Colonic mucosa (tissue), 4 donors: Measurements from ENCODE around the gene PPIL6. TPM values are rescaled to one million over a fixed set of nuclear protein-coding genes. Genes with fewer than 3 reads are reported as not detected.

Experiments used
- DNase-seq: peaks from one replicate; pipeline ENCODE4 v3.0.0-alpha.2; 2020
- H3K27ac ChIP-seq: fragments of 200-600 bp; one replicate; pipeline ENCODE4 v1.8.0; 2021
- H3K27me3 ChIP-seq: fragments of 200-600 bp; one replicate; pipeline ENCODE4 v1.8.0; 2021
- H3K36me3 ChIP-seq: fragments of 200-600 bp; one replicate; pipeline ENCODE4 v1.8.0; 2021
- H3K4me1 ChIP-seq: fragments of 200-600 bp; one replicate; pipeline ENCODE4 v1.8.0; 2021; ENCODE audit warnings: mild to moderate bottlenecking
- H3K4me3 ChIP-seq: fragments of 200-600 bp; one replicate; pipeline ENCODE4 v1.8.0; 2021
- H3K9ac ChIP-seq, 2 donors: one replicate each; pipeline ENCODE4 v1.7.0; 2013; ENCODE audit warnings: control low read depth in 2 of 2, low read depth in 2 of 2, low read length in 2 of 2
- H3K9me3 ChIP-seq: fragments of 200-600 bp; one replicate; pipeline ENCODE4 v1.8.0; 2021
- intact Hi-C: fragments of 100-400 bp; cut with DNase I; formaldehyde crosslinking; loops from one replicate; pipeline ENCODE4 v1.14.1; 2022
- total RNA-seq, 2 donors: library from RNA; stranded (reverse); fragmentation: NEBNext Ultra II Directional in 1 of 2; extraction: Animal tissue kit (Norgen Biotek cat#: 25700) in 1 of 2; gene quantifications; one replicate each; pipeline ENCODE4 v1.2.1, GENCODE V29; 2021
- TF ChIP-seq, protein P1 (sequence below): fragments of 200-600 bp; IDR thresholded peaks from one replicate; pipeline ENCODE4 v1.8.0; 2022; ENCODE audit warnings: antibody characterized with exemption, mild to moderate bottlenecking
- donor health status: healthy.
- donor health status: DM: no; HTN: no; CAD: no.
- donor health status: DM: no; HTN: no; CAD: no.

Gene PPIL6
- total RNA-seq, result 1 to 10 TPM in 1 of 2 donors, under 1 TPM in 1; 0.91 to 1.5 TPM

GRCh38 chr6:109440331-109441068 lies at the start of gene PPIL6, which contains the start of gene SMPD2:
Gene PPIL6 (minus strand): TSS chr6:109440628. CDS start chr6:109440590, 38 bp downstream.
Gene SMPD2 (plus strand): TSS chr6:109440724. CDS start chr6:109441122, 398 bp downstream.
- Histone ChIP-seq H3K4me1 (peaks cover 7% of the 10 kb centered on the region), H3K4me3 (peak within 1 kb of the TSS; percentile 90), H3K9me3 (no peaks in the 10 kb centered on the region), H3K27ac (peak within 1 kb of the TSS; percentile 69), H3K36me3 (peaks cover 4% of the 10 kb centered on the region), H3K27me3 (no peaks in the 10 kb centered on the region), H3K9ac (peak within 1 kb of the TSS; percentile 89 to 95)
- intact Hi-C loops, result no loop called here
- peak; percentile 89 for DNase-seq
- TF ChIP-seq, protein P1, sequence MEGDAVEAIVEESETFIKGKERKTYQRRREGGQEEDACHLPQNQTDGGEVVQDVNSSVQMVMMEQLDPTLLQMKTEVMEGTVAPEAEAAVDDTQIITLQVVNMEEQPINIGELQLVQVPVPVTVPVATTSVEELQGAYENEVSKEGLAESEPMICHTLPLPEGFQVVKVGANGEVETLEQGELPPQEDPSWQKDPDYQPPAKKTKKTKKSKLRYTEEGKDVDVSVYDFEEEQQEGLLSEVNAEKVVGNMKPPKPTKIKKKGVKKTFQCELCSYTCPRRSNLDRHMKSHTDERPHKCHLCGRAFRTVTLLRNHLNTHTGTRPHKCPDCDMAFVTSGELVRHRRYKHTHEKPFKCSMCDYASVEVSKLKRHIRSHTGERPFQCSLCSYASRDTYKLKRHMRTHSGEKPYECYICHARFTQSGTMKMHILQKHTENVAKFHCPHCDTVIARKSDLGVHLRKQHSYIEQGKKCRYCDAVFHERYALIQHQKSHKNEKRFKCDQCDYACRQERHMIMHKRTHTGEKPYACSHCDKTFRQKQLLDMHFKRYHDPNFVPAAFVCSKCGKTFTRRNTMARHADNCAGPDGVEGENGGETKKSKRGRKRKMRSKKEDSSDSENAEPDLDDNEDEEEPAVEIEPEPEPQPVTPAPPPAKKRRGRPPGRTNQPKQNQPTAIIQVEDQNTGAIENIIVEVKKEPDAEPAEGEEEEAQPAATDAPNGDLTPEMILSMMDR, result peak; percentile 13

DNA sequence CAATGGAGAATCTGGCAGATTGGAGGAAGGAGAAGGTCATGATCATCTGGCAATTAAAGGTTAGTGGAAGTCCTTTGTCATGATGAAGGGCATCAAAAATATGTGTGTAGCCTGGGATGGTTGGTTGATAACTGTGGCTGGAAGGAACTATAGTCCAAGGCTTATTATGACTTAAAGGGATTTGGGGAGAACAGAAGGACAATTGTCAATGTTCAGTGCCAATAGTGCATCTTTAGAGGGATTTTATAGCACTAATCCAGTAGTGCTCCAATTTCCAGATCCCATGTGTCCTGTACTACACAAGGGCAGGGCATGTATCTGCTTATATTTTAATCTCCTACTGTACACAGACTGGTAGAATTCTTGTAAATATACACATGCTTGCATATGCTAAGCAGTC lies 47.6 kb upstream of the PPIL6 start:
- TF ChIP-seq, protein P1, result no peak
- Histone ChIP-seq H3K9ac (no peak overlapping the region), H3K4me1 (no peaks in the 10 kb centered on the region), H3K27ac (no peak overlapping the region), H3K4me3 (no peak overlapping the region), H3K9me3 (no peaks in the 10 kb centered on the region), H3K27me3 (no peaks in the 10 kb centered on the region), H3K36me3 (no peaks in the 10 kb centered on the region)
- no peak for DNase-seq
- intact Hi-C loops, result no loop called here

GRCh38 chr6:109486068-109486467 lies 45.6 kb upstream of the PPIL6 start:
- TF ChIP-seq, protein P1, result no peak
- H3K36me3 ChIP-seq, result no peaks in the 10 kb centered on the region
- H3K9me3 ChIP-seq, result no peaks in the 10 kb centered on the region
- DNase-seq, result peak; percentile 40
- no peaks in the 10 kb centered on the region for H3K27me3 ChIP-seq
- H3K27ac ChIP-seq, result peak overlapping the region; percentile 66
- H3K9ac ChIP-seq, result no peak overlapping the region
- intact Hi-C loops, result no loop called here
- peaks cover 5% of the 10 kb centered on the region for H3K4me1 ChIP-seq
- H3K4me3 ChIP-seq, result no peak overlapping the region

GRCh38 chr6:109485266-109485935 lies 45.0 kb upstream of the PPIL6 start:
- Histone ChIP-seq H3K4me3 (no peak overlapping the region), H3K27me3 (no peaks in the 10 kb centered on the region), H3K9me3 (no peaks in the 10 kb centered on the region), H3K27ac (peak overlapping the region; percentile 66), H3K9ac (no peak overlapping the region), H3K4me1 (peaks cover 5% of the 10 kb centered on the region), H3K36me3 (no peaks in the 10 kb centered on the region)
- TF ChIP-seq, protein P1, result no peak
- intact Hi-C loops, result no loop called here
- DNase-seq, result no peak

- TF ChIP-seq, protein P1, result no peak
- no peaks in the 10 kb centered on the region for H3K9me3 ChIP-seq
- no peak overlapping the region for H3K4me3 ChIP-seq
- no peaks in the 10 kb centered on the region for H3K27me3 ChIP-seq
- DNase-seq, result no peak
- H3K9ac ChIP-seq, result no peak overlapping the region
- H3K36me3 ChIP-seq, result no peaks in the 10 kb centered on the region
- H3K4me1 ChIP-seq, result peaks cover 5% of the 10 kb centered on the region
- H3K27ac ChIP-seq, result no peak overlapping the region
- intact Hi-C loops, result no loop called here
Observed at GRCh38 chr6:109484122-109484521, 43.7 kb upstream of the PPIL6 start.
